VCaP (cell line): ENCODE measurements around the gene MNAT1.
"Not testable (repeated sequence)": the region's sequence is repeated elsewhere in the genome, so short reads cannot be mapped to it uniquely, and the experiment has no call there.

Experiments used
- H3K27ac ChIP-seq: fragments of 450-650 bp; 2 replicates; pipeline ENCODE4 v1.5.1; 2017
- CTCF ChIP-seq: fragments of 450-650 bp; conservative IDR thresholded peaks from 2 replicates; pipeline ENCODE4 v1.5.1; 2017; ENCODE audit warnings: mild to moderate bottlenecking, moderate library complexity

The MNAT1 gene

DNA sequence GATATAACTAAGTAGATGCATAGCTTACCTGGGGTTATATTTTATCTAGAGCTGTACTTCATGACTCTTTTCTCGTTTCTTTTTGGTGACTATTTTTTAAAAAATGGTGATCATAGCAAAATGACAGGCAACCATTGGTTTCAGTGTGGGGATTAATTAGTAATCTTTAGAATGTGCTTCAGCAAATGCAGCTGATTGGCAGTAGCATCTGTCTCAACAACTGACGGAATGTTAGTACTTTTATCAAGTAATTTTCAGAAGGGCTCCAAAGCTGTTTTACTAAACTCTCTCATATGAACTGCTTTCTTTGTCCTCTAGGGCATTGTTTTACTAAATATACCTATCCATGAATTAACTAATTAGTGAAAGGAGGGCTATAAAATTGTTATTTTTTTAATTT lies 128.7 kb downstream of the MNAT1 start:
- TF ChIP-seq CTCF = no peak
- H3K27ac ChIP-seq = peak overlapping the region; percentile 89

- no peak for TF ChIP-seq CTCF
- peak overlapping the region; percentile 9; the same call in 1 of the 2 replicates for H3K27ac ChIP-seq
Measured at GRCh38 chr14:60865378-60866127, 131.0 kb downstream of the MNAT1 start.

DNA sequence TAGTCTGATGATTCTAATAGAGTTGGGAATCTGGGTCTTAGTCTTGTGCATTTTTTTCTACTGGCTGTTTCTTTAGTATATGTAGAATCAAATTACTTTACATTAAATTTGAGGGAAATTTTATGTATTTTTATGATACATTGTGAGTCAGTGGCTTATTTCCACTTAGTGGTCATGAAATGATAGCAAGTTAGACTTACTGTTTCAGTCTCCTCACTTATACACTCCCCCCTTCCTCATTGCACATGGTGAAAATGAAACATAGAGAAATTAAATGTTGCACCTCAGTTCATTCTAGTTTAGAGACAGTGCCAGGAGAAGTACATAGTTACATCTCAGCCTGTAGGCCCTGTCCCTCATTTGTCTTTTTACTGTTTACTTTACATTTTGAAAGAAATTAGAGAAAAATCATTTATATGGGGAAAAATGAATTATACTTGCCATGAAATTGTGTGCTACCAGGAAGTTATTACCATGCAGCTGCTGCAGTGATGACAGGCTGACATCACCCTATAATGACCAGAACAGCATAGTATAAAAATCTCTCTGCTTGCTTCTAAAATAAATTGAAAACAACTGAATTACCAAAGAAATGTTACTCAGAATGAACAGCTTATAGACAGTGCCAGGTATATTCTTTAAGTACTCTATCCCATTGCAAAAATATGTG lies 133.1 kb downstream of the MNAT1 start:
- H3K27ac ChIP-seq = no peak overlapping the region
- no peak for TF ChIP-seq CTCF

GRCh38 chr14:60878121-60878520 lies 143.6 kb downstream of the MNAT1 start:
- TF ChIP-seq CTCF = no peak
- H3K27ac ChIP-seq = no peak overlapping the region

DNA sequence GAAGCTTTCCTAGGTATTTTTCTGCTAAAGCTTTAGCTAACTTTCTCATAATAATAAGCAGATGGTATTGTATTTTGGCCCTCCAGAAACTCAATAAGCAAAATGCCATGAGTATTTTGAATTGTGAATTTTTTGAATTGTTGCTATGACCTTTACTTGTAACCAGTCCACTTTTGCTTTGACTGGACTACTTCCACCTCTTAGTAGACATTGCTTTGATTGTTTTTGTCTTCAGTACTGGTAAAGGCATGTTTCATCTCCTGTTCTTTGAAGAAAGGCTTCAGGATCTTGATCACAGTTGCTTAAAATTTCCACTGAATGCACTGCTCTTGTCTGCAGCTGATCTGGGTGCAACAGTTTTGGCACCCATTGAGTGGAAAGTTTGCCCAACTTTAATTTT lies 144.0 kb downstream of the MNAT1 start:
- no peak for TF ChIP-seq CTCF
- H3K27ac ChIP-seq = no peak overlapping the region

DNA sequence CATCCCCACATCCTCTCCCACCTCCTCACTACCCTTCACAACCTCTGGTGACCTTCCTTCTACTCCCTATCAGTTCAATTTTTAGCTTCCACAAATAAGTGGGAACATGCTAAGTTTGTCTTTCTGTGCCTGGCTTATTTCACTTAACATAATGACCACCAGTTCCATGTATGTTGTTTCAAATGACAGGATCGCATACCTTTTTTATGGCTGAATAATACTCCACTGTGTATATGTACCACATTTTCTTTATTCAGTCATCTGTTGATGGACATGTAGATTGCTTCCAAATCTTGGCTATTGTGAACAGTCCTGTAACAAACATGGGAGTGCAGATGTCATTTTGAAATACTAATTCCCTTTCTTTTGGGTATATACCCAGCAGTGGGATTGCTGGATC lies 147.7 kb downstream of the MNAT1 start:
- no peak for TF ChIP-seq CTCF
- H3K27ac ChIP-seq = no peak overlapping the region

GRCh38 chr14:60884134-60884533 lies 149.6 kb downstream of the MNAT1 start:
- H3K27ac ChIP-seq = no peak overlapping the region
- no peak for TF ChIP-seq CTCF

- H3K27ac ChIP-seq = not testable (repeated sequence)
Measured at GRCh38 chr14:60890636-60891035, 156.1 kb downstream of the MNAT1 start.
